Measurements from ENCODE around the gene PPIA. TPM values are rescaled to one million over a fixed set of nuclear protein-coding genes. Genes with fewer than 3 reads are reported as not detected.
"Not testable (repeated sequence)": the region's sequence is repeated elsewhere in the genome, so short reads cannot be mapped to it uniquely, and the experiment has no call there.

Gene PPIA
- total RNA-seq, 1 experiment from 2014 or later = 4,122 TPM

DNA sequence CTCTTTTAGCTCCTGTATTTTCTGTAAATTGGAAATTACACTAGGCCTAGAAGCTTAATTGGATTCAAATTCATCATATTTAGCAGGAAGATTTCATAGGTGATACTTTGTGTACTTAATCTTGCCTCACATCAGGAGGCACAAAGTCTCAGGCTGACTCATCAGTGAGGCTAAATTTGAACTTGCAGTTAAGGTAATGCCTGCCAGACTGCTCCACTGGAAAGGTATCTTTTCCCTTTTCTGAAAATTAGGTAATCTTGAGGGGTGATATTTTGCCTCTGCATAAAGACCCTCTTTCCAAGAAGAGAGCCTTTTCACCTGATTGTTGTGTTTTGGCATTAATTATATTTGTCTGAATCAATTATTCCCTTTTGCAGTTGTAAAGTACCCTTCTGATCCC is 14.6 kb downstream of the PPIA start:
- Histone ChIP-seq H3K4me3 (ENCODE audit: insufficient read depth, low read depth, low read length) (no peak overlapping the region), H3K36me3 (replicated peaks; ENCODE audit: control insufficient read depth, insufficient read depth, low read length) (no peaks in the 10 kb centered on the region), H3K27me3 (ENCODE audit: control insufficient read depth, insufficient read depth, low read length) (no peaks in the 10 kb centered on the region)
- DNase-seq = no peak

DNA sequence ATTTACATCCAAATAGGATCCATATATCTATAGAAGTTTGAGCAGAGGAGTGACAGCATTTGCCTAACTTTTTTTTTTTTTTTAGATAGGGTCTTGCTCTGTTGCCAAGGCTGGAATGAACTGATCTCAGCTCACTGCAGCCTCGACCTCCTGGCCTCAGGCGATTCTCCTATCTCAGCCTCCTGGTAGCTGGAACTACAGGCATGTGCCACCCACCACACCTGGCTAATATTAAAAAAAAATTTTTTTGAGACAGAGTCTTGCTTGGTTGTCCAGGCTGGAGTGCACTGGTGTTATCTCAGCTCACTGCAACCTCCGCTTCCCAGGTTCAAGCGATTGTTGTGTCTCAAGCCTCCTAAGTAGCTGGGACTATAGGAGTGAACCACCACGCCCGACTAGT is 15.1 kb downstream of the PPIA start:
- Histone ChIP-seq H3K36me3 (replicated peaks; ENCODE audit: control insufficient read depth, insufficient read depth, low read length) (no peaks in the 10 kb centered on the region), H3K4me3 (ENCODE audit: insufficient read depth, low read depth, low read length) (no peak overlapping the region), H3K27me3 (ENCODE audit: control insufficient read depth, insufficient read depth, low read length) (no peaks in the 10 kb centered on the region)
- no peak for DNase-seq

DNA sequence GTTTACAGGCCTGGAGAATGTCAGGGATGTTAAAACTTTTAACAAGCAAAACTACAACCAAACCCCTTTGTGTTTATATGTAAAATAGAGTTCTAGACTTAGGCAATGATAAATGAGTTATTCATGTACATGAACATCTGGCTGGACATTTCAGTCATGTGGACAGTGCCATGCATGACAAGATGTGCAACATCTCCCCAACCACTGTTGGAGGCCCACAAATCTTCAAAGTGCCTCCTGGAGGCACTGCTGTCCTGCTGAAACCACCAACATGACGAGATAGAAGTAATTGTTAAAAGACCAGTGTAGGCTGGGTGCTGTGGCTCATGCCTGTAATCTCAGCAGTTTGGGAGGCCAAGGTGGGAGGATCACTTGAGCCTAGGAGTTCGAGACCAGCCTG is 18.4 kb downstream of the PPIA start:
- DNase-seq = no peak
- H3K36me3 ChIP-seq (replicated peaks; ENCODE audit: control insufficient read depth, insufficient read depth, low read length) = no peaks in the 10 kb centered on the region
- no peaks in the 10 kb centered on the region for H3K27me3 ChIP-seq (ENCODE audit: control insufficient read depth, insufficient read depth, low read length)
- no peak overlapping the region for H3K4me3 ChIP-seq (ENCODE audit: insufficient read depth, low read depth, low read length)

DNA sequence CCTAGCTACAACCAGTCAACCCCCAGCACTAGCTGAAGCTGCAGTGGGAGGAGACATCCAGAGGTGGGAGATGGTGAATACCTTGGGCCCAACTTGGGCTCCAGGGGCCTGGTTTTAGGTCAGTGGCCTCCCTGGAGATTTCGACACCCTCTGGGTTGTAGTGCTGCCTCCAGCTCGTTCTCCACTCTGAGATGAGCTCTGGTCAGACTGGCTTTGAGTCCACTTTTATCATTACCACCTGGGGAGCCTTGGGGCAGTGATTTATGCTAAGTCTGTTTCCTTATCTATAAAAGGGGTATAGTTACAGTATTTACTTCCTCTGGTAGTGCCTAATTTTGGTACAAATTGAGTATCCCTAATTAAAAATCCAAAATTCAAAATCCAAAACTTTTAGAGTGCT is 22.8 kb downstream of the PPIA start:
- no peaks in the 10 kb centered on the region for H3K27me3 ChIP-seq (ENCODE audit: control insufficient read depth, insufficient read depth, low read length)
- no peak overlapping the region for H3K4me3 ChIP-seq (ENCODE audit: insufficient read depth, low read depth, low read length)
- H3K36me3 ChIP-seq (replicated peaks; ENCODE audit: control insufficient read depth, insufficient read depth, low read length) = no peaks in the 10 kb centered on the region
- DNase-seq = peak; percentile 46

DNA sequence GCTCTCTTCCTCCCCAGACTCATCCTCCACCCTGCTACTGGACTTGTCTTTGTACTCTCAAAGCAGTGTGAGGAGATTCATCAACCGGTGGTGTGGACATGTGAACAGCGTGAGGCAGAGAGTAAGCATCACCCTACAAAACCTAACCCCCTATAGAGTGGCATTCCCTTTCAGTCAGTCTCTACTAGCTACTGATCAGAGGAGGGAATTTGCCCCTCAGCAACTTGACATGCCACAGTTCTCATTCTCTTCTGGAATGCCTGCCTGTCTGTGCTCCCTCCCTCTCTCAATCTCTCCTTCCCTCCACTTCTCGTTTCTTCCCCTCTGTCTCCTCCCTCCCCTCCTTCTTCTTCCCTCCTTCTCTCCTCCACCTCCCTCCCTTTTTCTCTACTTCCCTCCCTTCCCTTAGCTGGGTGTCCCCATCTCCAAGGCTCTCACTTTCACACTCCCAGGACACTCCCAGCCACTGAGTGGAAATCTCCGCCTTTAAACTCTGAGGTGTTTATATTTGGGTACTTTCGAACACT is 26.8 kb downstream of the PPIA start:
- Histone ChIP-seq H3K36me3 (replicated peaks; ENCODE audit: control insufficient read depth, insufficient read depth, low read length) (peaks cover 8% of the 10 kb centered on the region), H3K27me3 (ENCODE audit: control insufficient read depth, insufficient read depth, low read length) (no peaks in the 10 kb centered on the region), H3K4me3 (ENCODE audit: insufficient read depth, low read depth, low read length) (no peak overlapping the region)
- no peak for DNase-seq

DNA sequence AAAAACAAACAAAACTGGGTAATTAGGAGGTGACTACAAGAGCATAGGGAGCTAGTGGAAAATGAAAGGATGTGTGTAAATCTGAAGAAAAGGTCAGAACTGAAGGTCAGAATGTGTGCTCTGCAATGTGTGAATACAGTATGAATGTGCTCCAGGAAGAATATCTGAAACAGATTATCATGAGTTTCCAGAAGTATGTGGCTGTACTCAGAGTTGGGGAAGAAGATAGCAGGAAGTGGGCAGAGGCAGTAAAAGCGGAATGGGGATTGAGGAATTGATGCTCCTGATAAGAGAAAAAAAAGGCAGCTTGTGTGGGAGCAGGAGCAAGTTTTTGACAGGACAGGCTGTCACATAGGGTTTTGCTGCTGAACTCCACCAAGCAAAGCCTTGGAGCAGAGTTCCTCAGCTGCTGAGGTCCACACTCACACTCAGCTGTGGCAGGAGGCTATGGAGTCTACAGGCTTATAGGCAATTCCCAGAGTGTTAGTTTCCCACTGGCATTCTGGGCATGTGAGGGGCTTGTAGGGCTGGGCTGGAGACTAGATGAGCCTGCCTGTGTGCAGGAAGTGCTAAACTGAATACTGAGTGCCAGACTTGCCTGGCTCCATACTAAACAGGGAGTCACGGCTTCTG is 28.5 kb downstream of the PPIA start:
- DNase-seq = no peak
- no peaks in the 10 kb centered on the region for H3K27me3 ChIP-seq (ENCODE audit: control insufficient read depth, insufficient read depth, low read length)
- H3K4me3 ChIP-seq (ENCODE audit: insufficient read depth, low read depth, low read length) = no peak overlapping the region
- peaks cover 16% of the 10 kb centered on the region for H3K36me3 ChIP-seq (replicated peaks; ENCODE audit: control insufficient read depth, insufficient read depth, low read length)

DNA sequence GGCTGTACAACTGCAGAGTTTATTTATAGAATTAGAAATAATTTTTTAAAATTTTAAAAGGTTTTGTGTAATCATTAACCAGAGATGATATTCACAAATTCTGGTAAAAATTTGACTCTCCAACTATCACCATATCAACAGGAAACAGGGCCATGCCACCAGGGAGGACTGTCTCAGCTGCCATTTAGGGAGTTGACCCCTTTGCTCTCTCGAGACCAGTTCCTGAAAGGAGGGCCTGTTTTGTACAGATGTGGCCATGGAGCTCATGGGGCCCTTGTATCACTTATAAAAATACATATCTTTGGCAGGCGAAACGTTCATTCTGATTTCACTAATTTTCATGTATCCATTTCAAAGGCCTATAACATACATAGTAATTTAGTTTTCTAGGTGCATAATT is 31.1 kb downstream of the PPIA start:
- peaks cover 20% of the 10 kb centered on the region for H3K36me3 ChIP-seq (replicated peaks; ENCODE audit: control insufficient read depth, insufficient read depth, low read length)
- DNase-seq = no peak
- H3K27me3 ChIP-seq (ENCODE audit: control insufficient read depth, insufficient read depth, low read length) = no peaks in the 10 kb centered on the region
- no peak overlapping the region for H3K4me3 ChIP-seq (ENCODE audit: insufficient read depth, low read depth, low read length)

DNA sequence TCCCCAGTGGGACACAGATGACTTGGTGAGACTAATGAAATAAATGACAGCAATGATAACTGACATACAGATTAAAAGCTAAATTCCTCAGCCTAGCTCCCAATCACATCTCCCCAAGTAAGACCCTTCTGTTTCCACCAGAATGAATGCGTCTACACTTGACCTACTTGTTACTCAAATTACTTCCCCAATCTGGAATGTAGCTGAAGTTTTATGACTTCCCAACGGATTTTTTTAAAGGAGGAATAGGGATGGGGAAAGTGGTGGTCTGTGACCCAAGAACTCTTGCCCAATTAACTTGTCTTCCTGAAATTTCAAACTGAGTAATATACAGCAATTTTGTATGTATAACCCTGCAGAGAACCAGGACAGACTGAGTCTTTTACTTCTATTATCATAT is 42.3 kb downstream of the PPIA start:
- peaks cover 14% of the 10 kb centered on the region for H3K36me3 ChIP-seq (replicated peaks; ENCODE audit: control insufficient read depth, insufficient read depth, low read length)
- no peaks in the 10 kb centered on the region for H3K27me3 ChIP-seq (ENCODE audit: control insufficient read depth, insufficient read depth, low read length)
- no peak overlapping the region for H3K4me3 ChIP-seq (ENCODE audit: insufficient read depth, low read depth, low read length)
- DNase-seq = no peak

DNA sequence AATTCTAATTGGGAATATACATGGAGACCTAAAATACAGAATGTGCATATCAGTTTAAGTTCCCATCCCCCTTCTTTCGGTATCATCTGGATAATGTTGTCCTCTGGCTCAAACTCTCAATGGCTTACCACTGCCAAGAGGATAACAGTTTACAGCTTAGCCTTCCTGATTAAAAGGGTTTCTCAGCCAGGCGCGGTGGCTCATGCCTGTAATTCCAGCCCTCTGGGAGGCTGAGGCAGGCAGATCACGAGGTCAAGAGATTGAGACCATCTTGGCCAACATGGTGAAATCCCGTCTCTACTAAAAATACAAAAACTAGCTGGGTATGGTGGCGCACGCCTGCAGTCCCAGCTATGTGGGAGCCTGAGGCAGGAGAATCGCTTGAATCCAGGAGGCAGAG is 46.2 kb downstream of the PPIA start:
- not testable (repeated sequence) for DNase-seq; H3K4me3 ChIP-seq (ENCODE audit: insufficient read depth, low read depth, low read length); H3K27me3 ChIP-seq (ENCODE audit: control insufficient read depth, insufficient read depth, low read length); H3K36me3 ChIP-seq (replicated peaks; ENCODE audit: control insufficient read depth, insufficient read depth, low read length)

DNA sequence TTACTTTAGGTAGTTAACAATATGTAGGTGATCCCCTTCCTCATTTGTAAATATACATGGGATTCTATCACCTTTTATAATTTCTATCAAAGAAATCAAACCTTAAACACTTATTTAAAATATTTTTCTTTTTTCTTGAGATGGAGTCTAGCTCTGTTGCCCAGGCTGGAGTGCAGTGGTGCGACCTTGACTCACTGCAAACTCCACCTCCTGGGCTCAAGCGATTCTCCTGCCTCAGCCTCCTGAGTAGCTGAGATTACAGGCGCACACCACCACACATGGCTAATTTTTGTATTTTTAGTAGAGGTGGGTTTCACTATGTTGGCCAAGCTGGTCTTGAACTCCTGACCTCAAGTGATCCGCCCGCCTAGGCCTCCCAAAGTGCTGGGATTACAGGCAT is 47.0 kb downstream of the PPIA start:
- DNase-seq; H3K36me3 ChIP-seq (replicated peaks; ENCODE audit: control insufficient read depth, insufficient read depth, low read length); H3K4me3 ChIP-seq (ENCODE audit: insufficient read depth, low read depth, low read length); H3K27me3 ChIP-seq (ENCODE audit: control insufficient read depth, insufficient read depth, low read length): not testable (repeated sequence)

DNA sequence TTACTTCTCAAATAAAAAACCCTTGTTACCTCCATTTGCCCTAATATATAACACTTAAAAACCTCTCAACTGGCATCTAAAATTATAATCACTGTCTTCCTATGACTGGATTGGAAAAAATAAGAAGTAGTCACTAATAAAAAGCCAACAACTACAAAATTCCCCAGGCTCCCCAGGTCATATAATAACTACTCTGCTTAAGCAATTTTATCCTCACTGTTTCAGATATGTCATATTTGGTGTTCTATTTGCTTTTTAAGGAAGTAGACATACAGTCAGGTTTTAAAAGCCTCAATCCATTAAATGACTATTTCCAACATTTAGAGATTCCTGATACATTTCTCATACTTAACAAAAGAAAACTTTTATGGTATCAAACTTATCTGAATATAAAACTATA is 49.0 kb downstream of the PPIA start:
- DNase-seq = no peak
- Histone ChIP-seq H3K27me3 (ENCODE audit: control insufficient read depth, insufficient read depth, low read length) (no peaks in the 10 kb centered on the region), H3K36me3 (replicated peaks; ENCODE audit: control insufficient read depth, insufficient read depth, low read length) (peaks cover 2% of the 10 kb centered on the region), H3K4me3 (ENCODE audit: insufficient read depth, low read depth, low read length) (no peak overlapping the region)

DNA sequence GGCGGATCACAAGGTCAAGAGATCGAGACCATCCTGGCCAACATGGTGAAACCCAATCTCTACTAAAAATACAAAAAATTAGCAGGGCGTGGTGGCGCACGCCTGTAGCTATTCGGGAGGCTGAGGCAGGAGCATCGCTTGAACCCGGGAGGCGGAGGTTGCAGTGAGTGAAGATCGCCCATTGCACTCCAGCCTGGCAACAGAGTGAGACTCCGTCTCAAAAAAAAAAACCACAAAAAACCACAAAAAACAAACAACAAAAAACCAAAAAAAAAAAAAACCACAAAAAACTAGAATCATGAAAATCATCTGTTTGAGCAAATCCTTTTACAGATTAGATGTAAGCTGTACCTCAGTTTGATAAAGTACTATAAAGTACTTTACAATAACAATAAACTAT is 49.9 kb downstream of the PPIA start:
- H3K36me3 ChIP-seq (replicated peaks; ENCODE audit: control insufficient read depth, insufficient read depth, low read length); H3K27me3 ChIP-seq (ENCODE audit: control insufficient read depth, insufficient read depth, low read length); DNase-seq: not testable (repeated sequence)

DNA sequence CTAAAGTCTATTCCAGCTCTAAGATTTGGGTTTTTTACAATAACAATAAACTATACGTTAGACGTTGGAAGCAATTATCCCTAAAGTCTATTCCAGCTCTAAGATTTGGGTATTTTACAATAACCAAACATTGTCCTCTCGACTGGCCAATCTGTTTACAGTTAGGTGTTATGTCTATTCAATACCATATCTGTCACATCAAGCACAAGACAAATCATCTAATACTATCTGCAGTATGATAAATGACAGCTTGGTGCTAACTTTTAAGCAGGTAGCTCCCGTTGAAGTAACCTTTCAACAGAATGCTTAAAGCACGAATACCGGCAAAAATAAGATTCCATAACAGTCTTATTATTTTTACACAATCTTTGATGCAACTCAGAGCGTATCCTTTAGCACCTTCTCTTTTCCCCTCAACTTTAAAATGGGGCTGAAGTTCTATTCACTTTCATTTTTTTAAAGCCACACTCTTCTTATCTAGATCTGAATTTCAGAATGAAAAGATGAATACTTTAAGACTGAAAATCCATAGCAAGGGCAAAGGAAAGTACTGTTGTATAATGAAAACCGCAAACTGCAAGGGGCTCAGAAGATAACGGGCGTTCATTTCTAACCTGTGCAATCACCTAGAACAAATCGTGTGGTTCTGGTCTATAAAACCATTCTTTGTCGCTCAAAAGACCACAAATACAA is 50.5 kb downstream of the PPIA start:
- H3K36me3 ChIP-seq (replicated peaks; ENCODE audit: control insufficient read depth, insufficient read depth, low read length) = no peaks in the 10 kb centered on the region
- DNase-seq = no peak
- H3K4me3 ChIP-seq (ENCODE audit: insufficient read depth, low read depth, low read length) = peak overlapping the region; percentile 57
- no peaks in the 10 kb centered on the region for H3K27me3 ChIP-seq (ENCODE audit: control insufficient read depth, insufficient read depth, low read length)

More for the DNA sequence above, 49.9 kb downstream of the PPIA start:
- not testable (repeated sequence) for H3K4me3 ChIP-seq (ENCODE audit: insufficient read depth, low read depth, low read length)

DNA sequence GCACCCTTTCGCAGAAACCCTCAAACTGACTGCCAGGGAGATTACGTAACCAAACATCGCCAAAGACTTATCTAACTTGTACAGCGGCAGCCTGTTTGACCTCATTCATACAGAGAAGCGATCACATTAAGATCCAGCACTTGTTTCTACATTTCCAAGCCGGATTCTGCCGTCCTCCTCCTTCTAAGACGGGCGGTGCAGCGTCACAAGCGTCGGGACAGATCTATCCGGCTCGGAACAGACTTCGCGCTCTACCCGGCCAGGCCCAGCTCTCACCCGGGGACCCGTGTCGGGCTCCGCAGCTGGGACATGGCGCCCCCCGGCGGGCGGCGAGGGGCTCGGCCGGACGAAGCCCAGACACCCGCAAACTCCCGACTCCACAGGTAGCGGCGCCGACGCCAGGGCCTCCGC is 51.0 kb downstream of the PPIA start:
- peak; percentile 94 for DNase-seq
- no peaks in the 10 kb centered on the region for H3K27me3 ChIP-seq (ENCODE audit: control insufficient read depth, insufficient read depth, low read length)
- H3K4me3 ChIP-seq (ENCODE audit: insufficient read depth, low read depth, low read length) = peak overlapping the region; percentile 57
- H3K36me3 ChIP-seq (replicated peaks; ENCODE audit: control insufficient read depth, insufficient read depth, low read length) = no peaks in the 10 kb centered on the region

DNA sequence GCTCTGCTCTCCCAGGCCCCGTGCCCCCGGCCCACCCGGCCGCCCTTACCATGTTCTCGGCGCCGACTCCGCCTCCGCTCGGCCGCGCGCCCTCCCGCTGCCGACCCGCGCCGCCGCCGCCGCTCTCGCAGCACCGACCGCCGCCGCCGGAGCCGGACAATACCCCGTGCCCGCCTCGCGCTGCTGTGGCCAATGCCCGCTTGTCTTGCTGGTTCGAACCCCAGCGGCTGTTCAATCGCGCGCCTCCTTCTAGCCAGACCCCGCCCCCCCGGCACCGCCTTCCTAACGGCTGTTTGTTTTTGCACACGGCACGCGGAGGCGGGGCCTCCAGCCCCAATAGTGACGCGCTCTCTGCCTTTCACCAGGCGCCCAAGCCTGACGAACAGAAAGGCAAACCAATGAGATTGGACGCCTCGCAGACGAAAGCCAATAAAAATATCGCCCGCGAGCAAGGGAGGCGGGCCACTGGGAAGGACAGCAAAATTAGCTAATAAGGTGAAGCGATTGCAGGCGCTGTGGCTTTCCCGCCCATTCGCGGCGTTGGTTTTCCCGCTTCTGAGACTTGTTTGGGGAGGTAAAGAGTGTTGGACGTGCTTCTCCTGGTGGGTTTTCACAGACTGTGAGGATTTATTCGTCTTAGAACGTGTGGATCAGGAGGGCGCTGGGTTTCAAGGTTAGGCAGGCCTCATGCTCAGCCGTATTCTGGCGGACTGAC is 51.6 kb downstream of the PPIA start, which contains the start of gene H2AZ2:
H2AZ2 (minus strand) TSS at position 168 of the 715 bp plus-strand sequence; CDS start at position 52, 116 bp downstream.
- Histone ChIP-seq H3K27me3 (ENCODE audit: control insufficient read depth, insufficient read depth, low read length) (no peaks in the 10 kb centered on the region), H3K4me3 (ENCODE audit: insufficient read depth, low read depth, low read length) (peak within 1 kb of the TSS; percentile 80), H3K36me3 (replicated peaks; ENCODE audit: control insufficient read depth, insufficient read depth, low read length) (no peaks in the 10 kb centered on the region)
- peak; percentile 98 for DNase-seq
